Endodermal cell (in vitro differentiated cells): ENCODE results near the gene BLVRB. TPM values are rescaled to one million over a fixed set of nuclear protein-coding genes. Genes with fewer than 3 reads are reported as not detected.

Source experiments
- DNase-seq: peaks from one replicate; pipeline ENCODE4 v3.0.0-alpha.2; 2017
- H3K27ac ChIP-seq: 2 replicates; pipeline ENCODE4 v1.5.1; 2013; ENCODE audit warnings: mild to moderate bottlenecking, low read depth, low read length, moderate library complexity
- H3K27me3 ChIP-seq: 2 replicates; pipeline ENCODE4 v1.6.1; 2013; ENCODE audit warnings: mild to moderate bottlenecking, low read length, moderate library complexity; ENCODE audit not compliant: insufficient read depth, control insufficient read depth, poor library complexity, severe bottlenecking
- H3K36me3 ChIP-seq: 2 replicates; pipeline ENCODE4 v1.7.0; 2013; ENCODE audit warnings: mild to moderate bottlenecking, low read length, moderate library complexity; ENCODE audit not compliant: control insufficient read depth, insufficient read depth
- H3K4me1 ChIP-seq: one replicate; pipeline ENCODE4 v1.7.0; 2013; ENCODE audit warnings: low read length; ENCODE audit not compliant: control insufficient read depth, insufficient read depth
- H3K4me3 ChIP-seq: 2 replicates; pipeline ENCODE4 v1.5.1; 2013; ENCODE audit warnings: mild to moderate bottlenecking, low read length, moderate library complexity
- H3K9ac ChIP-seq: 2 replicates; pipeline ENCODE4 v1.6.1; 2013; ENCODE audit warnings: mild to moderate bottlenecking, low read length, moderate library complexity; ENCODE audit not compliant: poor library complexity, severe bottlenecking; ENCODE audit errors: extremely low read depth
- H3K9me3 ChIP-seq: 2 replicates; pipeline ENCODE4 v1.6.1; 2013; ENCODE audit warnings: mild to moderate bottlenecking, low read length, moderate library complexity; ENCODE audit not compliant: control insufficient read depth
- H3K27ac Mint-ChIP-seq: 2 replicates; pipeline ENCODE4 v1.8.0; 2020; ENCODE audit warnings: mixed read lengths
- H3K27me3 Mint-ChIP-seq: 2 replicates; pipeline ENCODE4 v1.8.0; 2021; ENCODE audit warnings: mild to moderate bottlenecking, mixed read lengths; ENCODE audit not compliant: insufficient read depth
- H3K36me3 Mint-ChIP-seq: 2 replicates; pipeline ENCODE4 v1.8.0; 2020; ENCODE audit warnings: low read depth, mixed read lengths
- H3K4me1 Mint-ChIP-seq: 2 replicates; pipeline ENCODE4 v1.8.0; 2020; ENCODE audit warnings: mixed read lengths
- H3K4me3 Mint-ChIP-seq: 2 replicates; pipeline ENCODE4 v1.8.0; 2020; ENCODE audit warnings: mild to moderate bottlenecking, moderate library complexity, mixed read lengths
- H3K9me3 Mint-ChIP-seq: 2 replicates; pipeline ENCODE4 v1.8.0; 2020; ENCODE audit warnings: mild to moderate bottlenecking, mixed read lengths
- CTCF ChIP-seq: fragments of 200-600 bp; sonication (generic); conservative IDR thresholded peaks from 2 replicates; pipeline ENCODE4 v1.5.0; 2021; ENCODE audit warnings: antibody characterized with exemption, mild to moderate bottlenecking
- WGBS, 2 experiments: methylation state at CpG; one replicate each; pipeline versions ENCODE4 v1.1.5 to v1.1.7; 2013; ENCODE audit warnings: missing lambda C conversion rate in 2 of 2, mixed read lengths in 1 of 2; ENCODE audit not compliant: insufficient coverage in 1 of 2, insufficient read length in 1 of 2; 5-methylcytosine and 5-hydroxymethylcytosine counted together
- total RNA-seq, 2 donors: library from RNA; stranded (reverse); fragmentation: NEBNext Ultra II Directional in 1 of 2; extraction: Animal tissue kit (Norgen Biotek cat#: 25700) in 1 of 2; gene quantifications; 2 replicates in 1 of 2; 3 replicates in 1 of 2; pipeline ENCODE4 v1.2.1, GENCODE V29; 2021

Gene BLVRB
- total RNA-seq, 2 donors from 2014 or later, result 24.7 to 41.0 TPM

GRCh38 chr19:40472516-40472915 lies 7.0 kb upstream of the BLVRB start:
- no peak overlapping the region for H3K27ac Mint-ChIP-seq
- no peaks in the 10 kb centered on the region for H3K36me3 Mint-ChIP-seq
- Histone ChIP-seq H3K4me3 (no peak overlapping the region), H3K9me3 (no peaks in the 10 kb centered on the region), H3K27ac (no peak overlapping the region), H3K9ac (no peak overlapping the region), H3K4me1 (no peaks in the 10 kb centered on the region), H3K36me3 (no peaks in the 10 kb centered on the region), H3K27me3 (peaks cover 21% of the 10 kb centered on the region)
- peaks cover 24% of the 10 kb centered on the region for H3K27me3 Mint-ChIP-seq
- no peaks in the 10 kb centered on the region for H3K9me3 Mint-ChIP-seq
- WGBS, 2 experiments, result 96 to 100% methylated on average over 2 to 12 of the region's 13 CpGs
- TF ChIP-seq CTCF, result no peak
- no peak for DNase-seq
- H3K4me3 Mint-ChIP-seq, result no peak overlapping the region
- H3K4me1 Mint-ChIP-seq, result no peaks in the 10 kb centered on the region

DNA sequence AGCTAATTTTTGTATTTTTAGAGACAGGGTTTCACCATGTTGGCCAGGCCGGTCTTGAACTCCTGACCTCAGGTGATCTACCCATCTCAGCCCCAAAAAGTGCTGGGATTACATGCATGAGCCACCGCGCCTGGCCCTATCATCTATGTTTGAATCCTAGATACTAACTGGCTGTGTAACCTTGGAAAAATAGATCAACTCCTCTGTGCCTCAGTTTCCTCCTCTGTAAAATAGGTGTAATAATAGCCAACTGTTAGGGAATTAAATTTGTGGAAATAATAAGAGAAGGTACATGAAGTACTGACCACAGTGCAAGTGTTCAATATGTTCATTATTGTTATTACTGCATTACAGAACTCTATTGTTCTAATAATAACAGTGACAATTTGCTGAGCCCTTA lies 5.6 kb upstream of the BLVRB start:
- Histone ChIP-seq H3K9ac (no peak overlapping the region), H3K27me3 (peaks cover 34% of the 10 kb centered on the region), H3K4me3 (no peak overlapping the region), H3K9me3 (no peaks in the 10 kb centered on the region), H3K27ac (no peak overlapping the region), H3K36me3 (no peaks in the 10 kb centered on the region), H3K4me1 (no peaks in the 10 kb centered on the region)
- no peak for TF ChIP-seq CTCF
- H3K4me3 Mint-ChIP-seq, result no peak overlapping the region
- peaks cover 31% of the 10 kb centered on the region for H3K27me3 Mint-ChIP-seq
- H3K36me3 Mint-ChIP-seq, result no peaks in the 10 kb centered on the region
- H3K9me3 Mint-ChIP-seq, result no peaks in the 10 kb centered on the region
- no peak for DNase-seq
- H3K27ac Mint-ChIP-seq, result no peak overlapping the region
- WGBS, 2 experiments, result 95 to 96% methylated on average over 3 of the region's 3 CpGs
- H3K4me1 Mint-ChIP-seq, result peaks cover 6% of the 10 kb centered on the region

DNA sequence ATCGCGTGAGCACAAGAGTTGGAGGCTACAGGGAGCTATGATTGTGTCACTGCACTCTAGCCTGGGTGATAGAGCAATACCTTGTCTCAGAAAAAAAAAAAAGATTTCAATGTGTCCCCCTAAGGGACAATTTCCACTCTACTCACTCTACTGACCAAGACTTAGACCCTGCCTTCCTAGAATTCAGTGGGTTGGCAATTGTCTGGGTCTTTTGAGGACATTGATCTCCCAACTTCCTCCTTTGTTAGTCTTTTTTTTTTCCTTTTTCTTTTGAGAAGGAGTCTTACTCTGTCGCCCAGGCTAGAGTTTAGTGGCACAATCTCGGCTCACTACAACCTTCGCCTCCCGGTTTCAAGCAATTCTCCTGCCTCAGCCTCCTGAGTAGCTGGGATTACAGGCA lies 3.5 kb upstream of the BLVRB start:
- 88 to 89% methylated on average over 6 of the region's 6 CpGs for WGBS, 2 experiments
- no peak overlapping the region for H3K9ac ChIP-seq
- no peak overlapping the region for H3K4me3 ChIP-seq
- H3K4me3 Mint-ChIP-seq, result no peak overlapping the region
- no peak overlapping the region for H3K27ac ChIP-seq
- H3K27me3 Mint-ChIP-seq, result peaks cover 34% of the 10 kb centered on the region
- H3K27me3 ChIP-seq, result peaks cover 37% of the 10 kb centered on the region
- DNase-seq, result no peak
- no peaks in the 10 kb centered on the region for H3K36me3 Mint-ChIP-seq
- no peaks in the 10 kb centered on the region for H3K9me3 Mint-ChIP-seq
- no peaks in the 10 kb centered on the region for H3K9me3 ChIP-seq
- H3K36me3 ChIP-seq, result no peaks in the 10 kb centered on the region
- no peak overlapping the region for H3K27ac Mint-ChIP-seq
- no peak for TF ChIP-seq CTCF
- no peaks in the 10 kb centered on the region for H3K4me1 ChIP-seq
- peaks cover 6% of the 10 kb centered on the region for H3K4me1 Mint-ChIP-seq
